NCI-H1105 (cell line): ENCODE measurements around the gene ANO3.

Experiments
- DNase-seq: peaks from one replicate; lab custom pipeline; 2025; lab: John Stamatoyannopoulos, UW

Gene ANO3

GRCh38 chr11:26359055-26359454 is 27.1 kb downstream of the ANO3 start:
- DNase-seq, result no peak

GRCh38 chr11:26365284-26365683 is 33.4 kb downstream of the ANO3 start:
- DNase-seq, result no peak

- no peak for DNase-seq
Measured at GRCh38 chr11:26377619-26378018, 45.7 kb downstream of the ANO3 start.

GRCh38 chr11:26399336-26399735 is 67.4 kb downstream of the ANO3 start:
- DNase-seq, result no peak

GRCh38 chr11:26410706-26411366 is 78.9 kb downstream of the ANO3 start:
- no peak for DNase-seq

GRCh38 chr11:26412955-26413354 is 81.0 kb downstream of the ANO3 start:
- DNase-seq, result no peak

GRCh38 chr11:26418386-26418912 is 86.5 kb downstream of the ANO3 start:
- DNase-seq, result no peak

- no peak for DNase-seq
Measured at GRCh38 chr11:26420331-26420730, 88.4 kb downstream of the ANO3 start.

- no peak for DNase-seq
Measured at GRCh38 chr11:26424255-26424654, 92.3 kb downstream of the ANO3 start.

- DNase-seq, result no peak
Measured at GRCh38 chr11:26439854-26440253, 107.9 kb downstream of the ANO3 start.

GRCh38 chr11:26442131-26442530 is 110.2 kb downstream of the ANO3 start:
- no peak for DNase-seq

GRCh38 chr11:26443617-26444016 is 111.7 kb downstream of the ANO3 start:
- DNase-seq, result no peak

GRCh38 chr11:26457636-26458035 is 125.7 kb downstream of the ANO3 start:
- DNase-seq, result no peak

GRCh38 chr11:26465274-26465673 is 133.3 kb downstream of the ANO3 start:
- DNase-seq, result no peak

- DNase-seq, result no peak
Measured at GRCh38 chr11:26467506-26467905, 135.6 kb downstream of the ANO3 start.

- no peak for DNase-seq
Measured at GRCh38 chr11:26470992-26471391, 139.1 kb downstream of the ANO3 start.

- DNase-seq, result no peak
Measured at GRCh38 chr11:26473216-26474194, 141.6 kb downstream of the ANO3 start.

- no peak for DNase-seq
Measured at GRCh38 chr11:26474401-26474800, 142.5 kb downstream of the ANO3 start.

- DNase-seq, result no peak
Measured at GRCh38 chr11:26477396-26477795, 145.5 kb downstream of the ANO3 start.

- no peak for DNase-seq
Measured at GRCh38 chr11:26478710-26479109, 146.8 kb downstream of the ANO3 start.

- DNase-seq, result no peak
Measured at GRCh38 chr11:26480041-26480440, 148.1 kb downstream of the ANO3 start.

GRCh38 chr11:26483108-26483507 is 151.2 kb downstream of the ANO3 start:
- no peak for DNase-seq

GRCh38 chr11:26490546-26490945 is 158.6 kb downstream of the ANO3 start:
- DNase-seq, result no peak
